DOHH2 (cell line): ENCODE data around the gene FETUB.

ENCODE experiments used
- H3F3A ChIP-seq: fragments of 200-600 bp; sonication (generic), shearing (Covaris generic); 2 replicates; pipeline ENCODE4 v1.6.0; 2016; ENCODE audit warnings: antibody characterized with exemption, mild to moderate bottlenecking; ENCODE audit not compliant: control insufficient read depth, insufficient read depth
- H3K27ac ChIP-seq: fragments of 200-600 bp; sonication (generic); 2 replicates; pipeline ENCODE4 v1.5.1; 2014; ENCODE audit warnings: low read depth, mild to moderate bottlenecking, low read length, moderate library complexity
- H3K27me3 ChIP-seq: fragments of 200-600 bp; sonication (generic); 2 replicates; pipeline ENCODE4 v1.6.1; 2014; ENCODE audit warnings: mild to moderate bottlenecking, low read length, mixed read lengths; ENCODE audit not compliant: control insufficient read depth
- H3K36me3 ChIP-seq: fragments of 200-600 bp; sonication (generic); 2 replicates; pipeline ENCODE4 v1.6.1; 2014; ENCODE audit warnings: mild to moderate bottlenecking, low read length, moderate library complexity, mixed read lengths; ENCODE audit not compliant: control insufficient read depth
- H3K4me1 ChIP-seq: fragments of 200-600 bp; sonication (generic); 2 replicates; pipeline ENCODE4 v1.6.1; 2014; ENCODE audit warnings: mild to moderate bottlenecking, low read length, mixed read lengths; ENCODE audit not compliant: control insufficient read depth
- H3K4me2 ChIP-seq: fragments of 200-600 bp; sonication (generic); 2 replicates; pipeline ENCODE4 v1.6.0; 2014; ENCODE audit warnings: mild to moderate bottlenecking, low read length, moderate library complexity
- H3K4me3 ChIP-seq: fragments of 200-600 bp; sonication (generic); 2 replicates; pipeline ENCODE4 v1.5.1; 2014; ENCODE audit warnings: mild to moderate bottlenecking, low read length, mixed read lengths
- H3K79me2 ChIP-seq: fragments of 200-600 bp; sonication (generic); 2 replicates; pipeline ENCODE4 v1.6.1; 2014; ENCODE audit warnings: mild to moderate bottlenecking, low read length, mixed read lengths; ENCODE audit not compliant: control insufficient read depth
- H3K9me2 ChIP-seq: fragments of 200-600 bp; sonication (generic); replicated peaks from 2 replicates; pipeline ENCODE4 v1.6.1; 2014; ENCODE audit warnings: mild to moderate bottlenecking, low read length, mixed read lengths; ENCODE audit not compliant: control insufficient read depth
- H3K9me3 ChIP-seq: fragments of 200-600 bp; sonication (generic); 2 replicates; pipeline ENCODE4 v1.6.1; 2014; ENCODE audit warnings: antibody characterized with exemption, low read length, mixed read lengths; ENCODE audit not compliant: control insufficient read depth, insufficient read depth
- H4K20me1 ChIP-seq: fragments of 200-600 bp; sonication (generic); 2 replicates; pipeline ENCODE4 v1.6.0; 2014; ENCODE audit warnings: low read depth, mild to moderate bottlenecking, antibody characterized with exemption, low read length, moderate library complexity; ENCODE audit not compliant: control insufficient read depth, insufficient read depth
- CTCF ChIP-seq: fragments of 200-600 bp; sonication (generic); IDR thresholded peaks from one replicate; pipeline ENCODE4 v1.5.1; 2014; ENCODE audit warnings: antibody characterized with exemption, mild to moderate bottlenecking, low read depth, low read length; ENCODE audit not compliant: poor library complexity, severe bottlenecking
- EZH2phosphoT487 ChIP-seq: fragments of 200-600 bp; sonication (generic); IDR thresholded peaks from 2 replicates; pipeline ENCODE4 v1.6.1; 2017; ENCODE audit warnings: borderline replicate concordance, mild to moderate bottlenecking, antibody characterized with exemption, low read length, moderate library complexity, mixed read lengths

The FETUB gene

GRCh38 chr3:186627852-186628414, 12.3 kb upstream of the FETUB start:
- TF ChIP-seq CTCF, result no peak
- TF ChIP-seq EZH2phosphoT487, result no peak
- Histone ChIP-seq H3K9me3 (no peaks in the 10 kb centered on the region), H3K27ac (no peak overlapping the region), H3F3A (no peaks in the 10 kb centered on the region), H3K79me2 (no peaks in the 10 kb centered on the region), H3K4me1 (no peaks in the 10 kb centered on the region), H3K4me3 (no peak overlapping the region), H4K20me1 (no peaks in the 10 kb centered on the region), H3K27me3 (0 out of 2 replicates have a peak, but pooled peaks cover 4% of the 10 kb centered on the region), H3K4me2 (no peak overlapping the region), H3K9me2 (no peaks in the 10 kb centered on the region), H3K36me3 (no peaks in the 10 kb centered on the region)

- H3K79me2 ChIP-seq, result no peaks in the 10 kb centered on the region
- no peaks in the 10 kb centered on the region for H3K27me3 ChIP-seq
- no peaks in the 10 kb centered on the region for H3K4me1 ChIP-seq
- H3F3A ChIP-seq, result no peaks in the 10 kb centered on the region
- no peaks in the 10 kb centered on the region for H3K36me3 ChIP-seq
- H3K27ac ChIP-seq, result no peak overlapping the region
- TF ChIP-seq CTCF, result no peak
- no peak for TF ChIP-seq EZH2phosphoT487
- no peaks in the 10 kb centered on the region for H4K20me1 ChIP-seq
- no peaks in the 10 kb centered on the region for H3K9me3 ChIP-seq
- no peak overlapping the region for H3K4me2 ChIP-seq
- H3K9me2 ChIP-seq, result no peaks in the 10 kb centered on the region
- no peak overlapping the region for H3K4me3 ChIP-seq
Observed at GRCh38 chr3:186628756-186629155, 11.4 kb upstream of the FETUB start.

GRCh38 chr3:186630950-186631641, 9.1 kb upstream of the FETUB start:
- no peaks in the 10 kb centered on the region for H3K79me2 ChIP-seq
- TF ChIP-seq EZH2phosphoT487 (no peak), CTCF (no peak)

More at GRCh38 chr3:186630950-186631641, 9.1 kb upstream of the FETUB start:
- no peaks in the 10 kb centered on the region for H3K9me3 ChIP-seq
- no peaks in the 10 kb centered on the region for H3K4me1 ChIP-seq
- H3K9me2 ChIP-seq, result no peaks in the 10 kb centered on the region
- no peaks in the 10 kb centered on the region for H3F3A ChIP-seq
- H3K4me2 ChIP-seq, result no peak overlapping the region
- H3K36me3 ChIP-seq, result no peaks in the 10 kb centered on the region
- H3K27me3 ChIP-seq, result no peaks in the 10 kb centered on the region
- H3K4me3 ChIP-seq, result no peak overlapping the region
- no peak overlapping the region for H3K27ac ChIP-seq
- H4K20me1 ChIP-seq, result no peaks in the 10 kb centered on the region
